Measurements from ENCODE around the gene KRTAP21-2. TPM values are rescaled to one million over a fixed set of nuclear protein-coding genes. Genes with fewer than 3 reads are reported as not detected.

The KRTAP21-2 gene
- not detected for total RNA-seq
- polyA plus RNA-seq, result not detected

GRCh38 chr21:30747159-30747558, at the start of gene KRTAP21-2:
KRTAP21-2 (minus strand) TSS chr21:30747259; CDS start chr21:30747202, 57 bp downstream.
- peaks cover 0 to 2% (median 0%) of the 10 kb centered on the region in 4 donors for H3K9me3 ChIP-seq
- TF ChIP-seq POLR2A (IDR thresholded peaks at IDR 0.05), result no peak
- TF ChIP-seq, protein P1, sequence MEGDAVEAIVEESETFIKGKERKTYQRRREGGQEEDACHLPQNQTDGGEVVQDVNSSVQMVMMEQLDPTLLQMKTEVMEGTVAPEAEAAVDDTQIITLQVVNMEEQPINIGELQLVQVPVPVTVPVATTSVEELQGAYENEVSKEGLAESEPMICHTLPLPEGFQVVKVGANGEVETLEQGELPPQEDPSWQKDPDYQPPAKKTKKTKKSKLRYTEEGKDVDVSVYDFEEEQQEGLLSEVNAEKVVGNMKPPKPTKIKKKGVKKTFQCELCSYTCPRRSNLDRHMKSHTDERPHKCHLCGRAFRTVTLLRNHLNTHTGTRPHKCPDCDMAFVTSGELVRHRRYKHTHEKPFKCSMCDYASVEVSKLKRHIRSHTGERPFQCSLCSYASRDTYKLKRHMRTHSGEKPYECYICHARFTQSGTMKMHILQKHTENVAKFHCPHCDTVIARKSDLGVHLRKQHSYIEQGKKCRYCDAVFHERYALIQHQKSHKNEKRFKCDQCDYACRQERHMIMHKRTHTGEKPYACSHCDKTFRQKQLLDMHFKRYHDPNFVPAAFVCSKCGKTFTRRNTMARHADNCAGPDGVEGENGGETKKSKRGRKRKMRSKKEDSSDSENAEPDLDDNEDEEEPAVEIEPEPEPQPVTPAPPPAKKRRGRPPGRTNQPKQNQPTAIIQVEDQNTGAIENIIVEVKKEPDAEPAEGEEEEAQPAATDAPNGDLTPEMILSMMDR (IDR thresholded peaks at IDR 0.05), result no peak
- no peak for TF ChIP-seq EP300 (IDR thresholded peaks at IDR 0.05)
- TF ChIP-seq POLR2AphosphoS5 (IDR thresholded peaks at IDR 0.05), result no peak
- H3K27me3 ChIP-seq, result no peaks in the 10 kb centered on the region
- no peak for DNase-seq
- no peak within 1 kb of the TSS for H3K4me3 ChIP-seq
- no peaks in the 10 kb centered on the region for H3K36me3 ChIP-seq
- H3K27ac ChIP-seq, result no peak within 1 kb of the TSS
- intact Hi-C loops (cut with DNase I), result no loop called here
- no peaks in the 10 kb centered on the region for H3K4me1 ChIP-seq

GRCh38 chr21:30793581-30794314, 46.7 kb upstream of the KRTAP21-2 start:
- no peak overlapping the region for H3K27ac ChIP-seq
- 45 to 53% methylated on average over 2 of the region's 2 CpGs for WGBS, 2 donors
- no peak for DNase-seq
- H3K9me3 ChIP-seq, result no peaks in the 10 kb centered on the region
- intact Hi-C loops (cut with DNase I), result no loop called here
- no peak overlapping the region for H3K4me3 ChIP-seq
- no peaks in the 10 kb centered on the region for H3K27me3 ChIP-seq
- no peaks in the 10 kb centered on the region for H3K36me3 ChIP-seq
- TF ChIP-seq POLR2A (IDR thresholded peaks at IDR 0.05) (no peak), EP300 (IDR thresholded peaks at IDR 0.05) (no peak), POLR2AphosphoS5 (IDR thresholded peaks at IDR 0.05) (no peak)
- TF ChIP-seq, protein P1 (IDR thresholded peaks at IDR 0.05), result no peak
- H3K4me1 ChIP-seq, result no peaks in the 10 kb centered on the region

GRCh38 chr21:30779249-30779648, 32.2 kb upstream of the KRTAP21-2 start:
- TF ChIP-seq, protein P1 (IDR thresholded peaks at IDR 0.05), result no peak
- Histone ChIP-seq H3K4me3 (no peak overlapping the region), H3K9me3 (no peaks in the 10 kb centered on the region), H3K27me3 (no peaks in the 10 kb centered on the region), H3K4me1 (no peaks in the 10 kb centered on the region), H3K27ac (no peak overlapping the region), H3K36me3 (no peaks in the 10 kb centered on the region)
- intact Hi-C loops (cut with DNase I), result no loop called here
- no peak for DNase-seq
- WGBS, 2 donors, result 81 to 89% methylated on average over 1 of the region's 1 CpG

DNA sequence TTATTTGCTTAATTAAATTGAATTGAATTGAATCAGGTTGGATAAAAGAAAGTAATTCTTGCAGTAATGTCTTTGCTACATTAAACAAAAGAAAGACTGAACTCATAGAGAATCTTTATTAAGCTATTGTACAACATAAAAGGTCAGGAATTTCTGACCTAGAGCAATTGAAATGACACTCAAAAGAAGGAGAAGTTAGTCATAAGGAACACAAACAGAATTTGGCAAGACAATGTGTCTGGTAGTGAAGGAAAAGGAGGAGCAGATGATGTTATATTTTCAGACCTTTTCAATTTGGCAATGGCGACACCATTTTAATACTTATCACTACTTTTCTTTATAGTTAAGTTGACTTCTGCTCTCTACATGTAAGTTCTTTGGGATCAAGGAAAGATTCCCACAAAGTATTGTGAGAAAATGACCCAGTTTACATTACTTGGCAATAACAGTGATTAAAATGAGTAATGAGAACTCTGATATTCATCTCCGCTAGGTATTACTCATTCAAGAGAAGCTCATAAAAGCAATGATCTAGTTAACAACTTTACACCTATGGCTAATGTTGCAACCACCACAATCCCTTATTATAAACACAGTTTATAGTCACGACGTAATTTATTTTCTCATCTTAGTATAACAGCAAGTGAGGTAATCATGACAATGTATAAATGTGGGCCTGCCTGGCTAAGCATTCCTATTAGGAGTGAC, 22.8 kb upstream of the KRTAP21-2 start:
- TF ChIP-seq, protein P1 (IDR thresholded peaks at IDR 0.05), result no peak
- TF ChIP-seq EP300 (IDR thresholded peaks at IDR 0.05) (no peak), POLR2AphosphoS5 (IDR thresholded peaks at IDR 0.05) (no peak), POLR2A (IDR thresholded peaks at IDR 0.05) (no peak)
- intact Hi-C loops (cut with DNase I), result no loop called here
- Histone ChIP-seq H3K9me3 (no peaks in the 10 kb centered on the region), H3K27me3 (no peaks in the 10 kb centered on the region), H3K4me3 (no peak overlapping the region), H3K4me1 (no peaks in the 10 kb centered on the region), H3K27ac (no peak overlapping the region), H3K36me3 (no peaks in the 10 kb centered on the region)
- WGBS, 2 donors, result 91% methylated on average over 4 of the region's 4 CpGs
- DNase-seq, result no peak
